GM19240 (cell line): ENCODE data around the gene OR52E8.

Source experiments
- DNase-seq: peaks from one replicate; pipeline ENCODE4 v3.0.0; 2011; ENCODE audit warnings: low spot score; ENCODE audit not compliant: insufficient read length

OR52E8 gene

GRCh38 chr11:5808500-5809121 is 48.9 kb downstream of the OR52E8 start, which contains the start of gene OR52N2:
TSS of gene OR52N2 (plus strand) at chr11:5808924. CDS start at chr11:5820336, 11,412 bp downstream.
- DNase-seq, result peak; percentile 3

- DNase-seq, result no peak
Measured at GRCh38 chr11:5807580-5807979, 49.9 kb downstream of the OR52E8 start.
